Activated CD8-positive, alpha-beta T cell treated with anti-CD3 and anti-CD28 coated beads for 36 hours (primary cell): ENCODE results near the gene ZMYM4. TPM values are rescaled to one million over a fixed set of nuclear protein-coding genes. Genes with fewer than 3 reads are reported as not detected.

Experiments
- ATAC-seq: fragments of 200-7000 bp; cut with Tn5 transposase; one replicate; pipeline ENCODE4 v1.10.0; 2021; ENCODE audit warnings: mild to moderate bottlenecking, moderate library complexity
- CTCF ChIA-PET: fragments of 350-600 bp; sonication (Branson Sonifier 250); formaldehyde crosslinking; loops from one replicate; lab custom pipeline; 2021; ENCODE audit warnings: antibody characterized with exemption; lab: Charles Lee
- POLR2A ChIA-PET: fragments of 350-600 bp; sonication (Branson Sonifier 250); formaldehyde crosslinking; loops from one replicate; lab custom pipeline; 2021; ENCODE audit warnings: antibody characterized with exemption; lab: Charles Lee
- DNase-seq: peaks from one replicate; pipeline ENCODE4 v3.0.0-alpha.2; 2020
- H3K27ac Mint-ChIP-seq: one replicate; pipeline ENCODE4 v1.8.0; 2021; ENCODE audit warnings: mild to moderate bottlenecking, mixed read lengths
- H3K27me3 Mint-ChIP-seq: one replicate; pipeline ENCODE4 v1.8.0; 2021; ENCODE audit warnings: mixed read lengths
- H3K36me3 Mint-ChIP-seq: one replicate; pipeline ENCODE4 v1.8.0; 2021; ENCODE audit warnings: low read depth, mixed read lengths
- H3K4me1 Mint-ChIP-seq: one replicate; pipeline ENCODE4 v1.8.0; 2021; ENCODE audit warnings: low read depth, mixed read lengths
- H3K4me3 Mint-ChIP-seq: one replicate; pipeline ENCODE4 v1.8.0; 2021; ENCODE audit warnings: mild to moderate bottlenecking, moderate library complexity, mixed read lengths
- H3K9me3 Mint-ChIP-seq: one replicate; pipeline ENCODE4 v1.8.0; 2021; ENCODE audit warnings: mixed read lengths
- CTCF ChIP-seq: fragments of 200-600 bp; IDR thresholded peaks from one replicate; pipeline ENCODE4 v1.8.0; 2022; ENCODE audit warnings: antibody characterized with exemption, mild to moderate bottlenecking
- intact Hi-C: fragments of 100-400 bp; cut with micrococcal nuclease; formaldehyde crosslinking; loops from one replicate; pipeline ENCODE4 v1.10.0; 2022
- total RNA-seq, 2 experiments: library from RNA; stranded (reverse); gene quantifications; one replicate each; pipeline ENCODE4 v1.2.3, GENCODE V29; 2021

The ZMYM4 gene
- total RNA-seq, 2 experiments from 2014 or later, result 26.0 to 31.6 TPM

GRCh38 chr1:35269989-35270289 lies 1.4 kb downstream of the ZMYM4 start:
- POLR2A ChIA-PET, result no interaction called here

GRCh38 chr1:35270836-35271235 lies 2.3 kb downstream of the ZMYM4 start:
- peak overlapping the region; percentile 83 for H3K4me3 Mint-ChIP-seq
- no peak for TF ChIP-seq CTCF
- ATAC-seq (no peak), DNase-seq (no peak)
- no peaks in the 10 kb centered on the region for H3K9me3 Mint-ChIP-seq
- intact Hi-C loops, result no loop called here
- no peak overlapping the region for H3K27ac Mint-ChIP-seq
- POLR2A ChIA-PET, result interaction anchor here (1.4 kb wide), 1 partner anchor 14 kb away, joined by 3 read pairs; no protein-coding TSS in a partner anchor
- CTCF ChIA-PET, result no interaction called here
- peaks cover 43% of the 10 kb centered on the region for H3K4me1 Mint-ChIP-seq
- H3K36me3 Mint-ChIP-seq, result peaks cover 13% of the 10 kb centered on the region
- no peaks in the 10 kb centered on the region for H3K27me3 Mint-ChIP-seq

More at GRCh38 chr1:35269989-35270289, 1.4 kb downstream of the ZMYM4 start:
- no peaks in the 10 kb centered on the region for H3K27me3 Mint-ChIP-seq
- no peak for DNase-seq
- peak overlapping the region; percentile 83 for H3K4me3 Mint-ChIP-seq
- intact Hi-C loops, result loop anchor here (10.0 kb wide), 1 partner anchor 65 kb away; no protein-coding TSS in a partner anchor
- ATAC-seq, result no peak
- no peak for TF ChIP-seq CTCF
- CTCF ChIA-PET, result interaction anchor here (1.0 to 1.2 kb wide), 2 partner anchors 9 to 10 kb away, joined by 3 to 4 read pairs; no protein-coding TSS in a partner anchor
- no peaks in the 10 kb centered on the region for H3K9me3 Mint-ChIP-seq
- H3K36me3 Mint-ChIP-seq, result peaks cover 13% of the 10 kb centered on the region
- H3K27ac Mint-ChIP-seq, result peak overlapping the region; percentile 82
- peaks cover 43% of the 10 kb centered on the region for H3K4me1 Mint-ChIP-seq

GRCh38 chr1:35274197-35274596 lies 5.7 kb downstream of the ZMYM4 start:
- peaks cover 23% of the 10 kb centered on the region for H3K36me3 Mint-ChIP-seq
- H3K27ac Mint-ChIP-seq, result no peak overlapping the region
- intact Hi-C loops, result no loop called here
- ATAC-seq, result no peak
- peaks cover 34% of the 10 kb centered on the region for H3K4me1 Mint-ChIP-seq
- peaks cover 4% of the 10 kb centered on the region for H3K9me3 Mint-ChIP-seq
- TF ChIP-seq CTCF, result no peak
- no peak overlapping the region for H3K4me3 Mint-ChIP-seq
- no peaks in the 10 kb centered on the region for H3K27me3 Mint-ChIP-seq
- no peak for DNase-seq
- CTCF ChIA-PET, result no interaction called here
- POLR2A ChIA-PET, result no interaction called here

GRCh38 chr1:35278886-35279554 lies 10.5 kb downstream of the ZMYM4 start:
- intact Hi-C loops, result no loop called here
- Mint-ChIP-seq H3K27me3 (no peaks in the 10 kb centered on the region), H3K36me3 (peaks cover 36% of the 10 kb centered on the region), H3K9me3 (peaks cover 9% of the 10 kb centered on the region), H3K4me1 (peaks cover 12% of the 10 kb centered on the region), H3K4me3 (no peak overlapping the region), H3K27ac (no peak overlapping the region)
- ATAC-seq (no peak), DNase-seq (no peak)
- ChIA-PET CTCF (interaction anchor here (1.3 kb wide), 1 partner anchor 9 kb away, joined by 4 read pairs; no protein-coding TSS in a partner anchor), POLR2A (interaction anchor here (1.2 kb wide), 1 partner anchor 13 kb away, joined by 3 read pairs; no protein-coding TSS in a partner anchor)
- no peak for TF ChIP-seq CTCF

GRCh38 chr1:35279555-35279904 lies 11.0 kb downstream of the ZMYM4 start:
- ATAC-seq, result no peak
- no peak for DNase-seq
- Mint-ChIP-seq H3K36me3 (peaks cover 39% of the 10 kb centered on the region), H3K9me3 (peaks cover 12% of the 10 kb centered on the region), H3K27ac (no peak overlapping the region), H3K4me1 (peaks cover 10% of the 10 kb centered on the region), H3K4me3 (no peak overlapping the region), H3K27me3 (no peaks in the 10 kb centered on the region)
- TF ChIP-seq CTCF, result no peak
- intact Hi-C loops, result no loop called here
- ChIA-PET POLR2A (no interaction called here), CTCF (interaction anchor here (1.3 kb wide), 1 partner anchor 9 kb away, joined by 4 read pairs; no protein-coding TSS in a partner anchor)
